ENCODE data around the gene UBQLN3.

The UBQLN3 gene

DNA sequence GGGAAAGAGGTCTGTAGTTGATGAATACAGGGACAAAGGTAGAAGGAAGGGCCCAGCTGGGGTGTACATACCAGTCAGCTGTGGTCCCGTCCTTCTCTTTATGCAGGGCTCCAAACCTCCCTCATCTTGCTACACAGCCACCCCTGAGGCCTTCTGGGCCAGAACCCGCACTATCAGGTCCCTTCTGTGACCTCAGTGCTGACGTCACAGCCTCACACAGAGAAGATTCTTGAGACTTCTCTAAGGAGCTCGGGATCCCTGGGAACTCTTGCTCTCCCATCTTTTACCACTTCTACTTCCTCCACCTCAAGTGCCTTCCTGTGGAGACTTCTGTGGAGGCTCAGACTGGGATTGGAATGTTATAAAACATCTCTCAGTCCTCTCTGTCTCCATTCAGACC lies at the start of gene UBQLN3:
Gene UBQLN3, minus strand, starts transcription at position 155 of the 400 bp plus-strand sequence. CDS start 399 bp downstream, outside the sequence.
- no peak for DNase-seq (ENCODE audit: low spot score)

DNA sequence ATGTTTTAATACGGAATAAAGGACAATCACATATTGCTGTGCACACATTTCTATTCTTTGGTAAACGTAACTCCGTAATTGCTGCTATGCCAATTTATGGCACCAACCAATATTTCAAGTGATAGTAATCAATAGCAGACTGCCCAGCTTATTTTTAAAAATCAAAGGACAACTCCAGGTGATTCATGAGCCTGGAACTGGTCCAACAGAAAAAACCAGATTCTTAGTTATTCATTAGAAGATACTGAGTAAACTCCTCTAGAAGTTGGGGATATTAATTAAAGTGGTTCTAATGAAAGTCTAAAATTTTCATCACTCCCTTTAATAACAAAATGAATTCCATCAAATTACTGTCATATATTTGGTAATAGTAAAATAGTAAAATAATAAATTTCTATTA lies 48.0 kb upstream of the UBQLN3 start:
- DNase-seq (ENCODE audit: low spot score) = no peak

DNA sequence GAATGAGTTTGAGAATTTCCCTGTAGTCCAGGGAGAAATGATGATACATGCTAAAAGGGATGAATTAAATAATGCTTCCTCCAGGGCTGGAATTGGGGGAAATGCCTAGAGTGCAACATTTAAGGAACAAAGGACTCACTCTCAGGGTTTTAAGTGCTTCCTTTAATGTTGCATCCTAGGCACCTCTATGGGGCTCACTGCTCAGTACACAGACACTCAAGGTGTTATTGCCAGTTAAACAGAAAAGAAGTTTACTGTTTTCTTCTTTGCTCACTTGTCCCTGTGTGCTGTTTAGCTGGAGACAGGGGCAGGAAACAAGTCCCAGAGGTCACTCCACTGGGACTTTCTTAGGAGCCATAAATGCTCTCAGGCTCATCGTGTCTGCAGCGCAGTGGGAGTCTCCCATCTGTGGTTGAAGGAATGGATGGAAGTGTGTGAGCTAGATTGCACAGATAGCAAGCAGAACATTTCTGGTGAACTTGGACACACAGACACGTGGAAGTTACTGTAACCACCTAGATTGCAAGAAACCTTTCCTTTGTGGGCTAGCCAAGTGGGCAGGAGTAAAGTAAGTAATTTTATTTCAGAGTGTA lies 46.9 kb upstream of the UBQLN3 start:
- DNase-seq (ENCODE audit: low spot score) = no peak

DNA sequence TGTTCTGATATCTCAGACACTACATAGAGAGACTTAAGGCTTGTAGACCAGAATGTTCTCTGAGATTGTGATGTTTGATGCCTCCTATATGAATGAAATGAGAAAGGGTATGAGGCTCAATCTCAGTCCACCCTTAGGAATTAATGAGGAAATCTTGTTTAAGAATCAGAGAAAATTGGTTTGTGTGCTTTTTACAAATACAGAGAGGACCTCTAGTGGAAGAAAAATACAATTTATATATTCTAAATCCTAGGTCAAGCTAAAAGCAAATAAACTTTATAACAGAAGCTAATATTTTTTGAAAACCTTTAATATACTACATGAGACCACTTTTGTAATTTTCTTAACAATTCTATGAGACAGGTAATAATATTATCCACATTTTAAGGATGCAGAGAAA lies 43.6 kb upstream of the UBQLN3 start:
- no peak for DNase-seq (ENCODE audit: low spot score)

DNA sequence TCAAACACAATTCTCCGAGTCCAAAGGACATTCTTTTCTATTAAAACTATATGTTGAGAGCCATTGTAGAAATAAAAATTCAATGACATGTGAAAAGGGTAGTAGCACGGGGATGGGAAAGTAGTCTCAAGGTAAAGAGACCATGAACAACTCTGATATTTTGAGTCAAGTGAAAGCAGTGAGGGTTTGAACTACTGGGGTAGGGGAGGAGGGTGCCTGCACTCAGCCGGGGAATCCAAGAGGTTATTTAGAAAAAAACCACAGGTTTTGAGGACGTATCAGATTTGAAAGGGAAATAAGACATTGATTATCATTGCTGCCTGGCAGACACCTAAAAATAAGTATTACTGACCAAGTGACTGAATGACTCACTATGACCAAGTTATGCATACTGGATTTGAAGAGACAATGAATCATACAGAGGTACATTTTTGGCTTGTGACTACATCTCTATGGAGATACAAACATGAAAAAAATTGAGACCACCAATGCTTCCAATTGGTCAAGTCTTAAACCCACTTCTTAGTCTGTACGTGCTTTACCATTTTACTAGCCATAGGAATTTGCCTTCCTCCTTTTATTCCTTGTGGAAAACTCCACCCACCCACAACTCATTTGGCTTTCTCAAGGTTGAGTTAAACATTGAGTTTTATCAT lies 40.8 kb upstream of the UBQLN3 start:
- DNase-seq (ENCODE audit: low spot score) = no peak

DNA sequence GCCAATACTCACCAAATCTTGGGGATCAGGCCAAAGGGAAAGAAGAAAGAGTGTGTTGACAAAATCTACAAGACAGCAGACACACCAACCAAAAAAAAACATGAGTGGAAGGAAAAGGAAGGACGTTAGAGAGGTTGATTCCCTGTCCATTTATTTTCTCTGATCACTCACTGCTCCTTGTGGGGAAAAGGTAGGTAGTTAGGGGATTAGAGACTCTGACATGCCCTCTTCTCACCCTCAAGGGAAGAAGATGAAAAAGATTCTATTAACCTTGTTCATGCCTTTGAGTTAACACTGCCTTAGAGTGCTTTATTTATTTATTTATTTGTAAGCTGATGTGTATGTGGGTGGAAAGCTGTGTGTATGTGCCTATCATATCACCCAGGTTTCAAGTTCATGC lies 38.7 kb upstream of the UBQLN3 start, which contains the start of gene OR52H1:
Gene OR52H1, minus strand, starts transcription at position 101 of the 400 bp plus-strand sequence. CDS start 3,035 bp downstream, outside the sequence.
- no peak for DNase-seq (ENCODE audit: low spot score)

DNA sequence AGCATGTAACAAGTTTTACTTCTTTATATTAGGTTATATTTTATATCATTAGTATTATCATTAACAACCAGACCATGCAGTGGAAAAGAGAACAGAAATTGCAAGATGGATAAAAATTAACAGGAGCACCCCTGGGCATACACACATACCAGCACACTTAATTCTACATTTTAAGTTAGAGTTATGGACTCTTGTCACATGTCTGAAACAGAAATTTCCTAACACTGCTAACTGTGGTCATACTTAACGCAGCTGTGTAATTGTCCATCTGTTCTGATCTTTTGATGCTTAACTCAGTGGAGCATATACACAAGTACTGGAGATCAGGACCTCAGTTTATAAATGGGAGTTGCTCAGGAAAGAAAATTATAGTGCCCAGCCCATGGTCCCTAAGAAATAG lies 38.2 kb upstream of the UBQLN3 start:
- DNase-seq (ENCODE audit: low spot score) = no peak

DNA sequence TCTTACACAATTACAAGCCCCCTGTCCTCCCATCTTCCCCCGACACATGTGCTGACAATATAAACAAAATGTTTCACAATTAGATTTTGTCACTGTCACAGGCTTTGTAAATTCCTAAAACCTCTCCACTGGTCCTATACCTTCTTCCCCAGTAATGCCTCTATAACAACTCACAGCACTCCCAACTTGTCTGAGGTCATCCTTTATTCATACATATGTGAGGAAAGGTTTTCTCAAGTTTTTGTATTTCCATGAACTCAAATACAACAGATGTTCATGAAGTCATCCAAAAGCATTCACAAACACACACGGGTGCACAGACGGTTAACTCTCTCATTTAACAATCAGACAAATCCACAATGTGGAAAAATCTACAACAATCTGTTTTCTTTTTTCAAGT lies 36.7 kb upstream of the UBQLN3 start:
- no peak for DNase-seq (ENCODE audit: low spot score)

DNA sequence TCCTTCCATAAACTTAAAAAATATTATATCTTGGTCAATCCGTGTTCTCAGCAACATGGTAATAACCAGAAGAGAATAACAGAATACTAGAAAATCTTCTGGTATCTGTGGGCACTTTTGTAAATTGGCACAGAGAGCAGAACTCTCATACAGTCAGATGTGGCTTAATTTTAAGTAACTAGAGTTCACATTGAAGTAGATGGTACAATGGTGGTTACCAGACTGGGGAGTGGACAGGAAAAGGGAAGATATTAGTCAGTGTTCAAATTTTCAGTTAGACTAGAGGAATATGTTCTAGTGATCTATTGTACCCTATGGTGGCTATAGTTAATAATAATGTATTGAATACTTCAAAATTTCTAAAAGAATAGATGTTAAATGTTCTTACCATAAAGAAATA lies 31.7 kb upstream of the UBQLN3 start:
- DNase-seq (ENCODE audit: low spot score) = no peak

DNA sequence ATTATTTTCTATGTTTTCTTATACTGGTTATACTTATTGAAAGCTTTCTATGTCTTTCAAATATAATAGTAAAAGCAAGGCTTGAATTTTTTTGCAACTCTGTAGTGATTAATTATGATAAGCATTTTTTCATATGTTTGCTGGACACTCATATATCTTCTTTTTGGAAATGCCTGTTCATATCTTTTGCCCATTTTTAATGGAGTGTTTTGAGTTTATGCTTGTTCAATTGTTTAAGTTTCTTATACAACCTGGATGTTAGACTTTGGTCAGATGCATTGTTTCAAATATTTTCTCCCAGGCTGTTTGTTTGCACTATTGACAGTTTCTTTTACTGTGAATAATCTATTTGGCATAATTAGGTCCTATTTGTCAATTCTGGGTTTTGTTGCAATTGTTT lies 26.7 kb upstream of the UBQLN3 start:
- DNase-seq (ENCODE audit: low spot score) = no peak

DNA sequence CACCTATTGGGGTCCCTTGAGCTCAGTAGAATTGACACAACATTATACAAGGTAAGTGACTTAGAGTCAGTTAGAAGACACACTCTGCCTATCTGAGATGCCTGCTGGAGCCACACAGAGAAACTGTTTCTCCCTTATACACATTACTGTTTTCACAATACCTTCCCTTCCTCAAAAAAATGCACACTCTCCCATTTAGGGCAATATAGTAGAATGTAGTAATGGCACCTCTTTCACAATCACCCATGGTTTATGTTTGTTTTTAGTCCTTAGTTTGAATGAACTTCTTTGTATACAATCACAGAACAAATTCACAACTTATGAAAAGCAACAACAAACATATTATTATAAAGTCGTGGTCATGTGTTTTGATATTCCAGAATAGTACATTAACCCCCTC lies 24.3 kb upstream of the UBQLN3 start:
- DNase-seq (ENCODE audit: low spot score) = no peak

DNA sequence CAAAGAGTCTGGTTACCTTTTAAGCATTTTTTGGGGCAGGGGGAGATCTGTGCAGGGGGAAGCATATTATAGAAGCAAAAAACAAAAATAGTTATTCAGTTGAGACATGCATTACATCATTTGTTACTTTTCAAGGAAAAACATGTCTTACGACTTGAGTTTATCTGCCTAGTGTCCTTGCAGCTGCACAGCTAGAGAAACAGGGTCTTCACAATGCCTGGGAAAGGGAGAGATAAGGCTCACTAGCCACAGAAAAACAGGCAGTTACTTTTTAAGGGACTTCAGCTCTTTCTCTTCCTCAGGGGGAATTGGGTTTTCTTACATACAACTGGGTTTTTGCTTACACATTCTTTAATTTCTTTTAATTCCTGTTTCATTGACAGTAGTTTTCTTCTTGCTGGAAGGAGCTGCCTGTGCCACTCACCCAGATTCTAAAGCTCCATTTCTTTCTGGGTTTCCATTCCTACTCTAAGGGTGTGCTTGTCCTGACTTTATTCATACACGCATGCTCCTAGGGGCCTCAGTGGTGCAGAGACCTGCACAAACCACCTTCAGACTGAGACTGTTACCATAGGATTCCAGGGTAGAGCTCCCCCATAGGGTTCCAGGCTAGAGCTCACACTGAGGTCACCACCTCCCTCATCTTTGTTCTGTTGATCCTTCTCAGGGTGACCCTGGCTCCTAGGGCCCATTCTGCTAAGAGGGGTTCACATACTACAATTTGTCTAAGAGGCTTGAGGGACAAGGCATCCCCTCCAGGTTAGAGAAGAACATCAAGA lies 21.5 kb upstream of the UBQLN3 start:
- no peak for DNase-seq (ENCODE audit: low spot score)

DNA sequence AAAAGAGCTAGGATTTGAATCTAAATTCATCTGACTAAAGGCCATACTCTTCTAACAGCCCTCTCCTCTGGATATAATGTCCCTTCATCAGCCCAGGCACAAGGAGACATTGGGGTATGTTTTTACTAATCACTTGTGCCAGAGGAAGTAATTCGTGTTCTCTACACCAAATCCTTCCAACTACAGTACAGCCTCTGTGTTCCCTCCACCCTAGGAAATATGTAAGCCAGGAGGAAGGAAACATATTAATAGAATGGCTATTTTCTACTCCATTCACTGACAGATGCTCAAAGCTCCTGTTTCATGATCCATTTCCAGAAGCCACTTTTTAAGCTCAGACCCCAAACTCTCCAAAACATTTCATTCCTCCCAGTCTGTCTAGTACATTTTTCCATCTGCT lies 18.7 kb upstream of the UBQLN3 start:
- no peak for DNase-seq (ENCODE audit: low spot score)

DNA sequence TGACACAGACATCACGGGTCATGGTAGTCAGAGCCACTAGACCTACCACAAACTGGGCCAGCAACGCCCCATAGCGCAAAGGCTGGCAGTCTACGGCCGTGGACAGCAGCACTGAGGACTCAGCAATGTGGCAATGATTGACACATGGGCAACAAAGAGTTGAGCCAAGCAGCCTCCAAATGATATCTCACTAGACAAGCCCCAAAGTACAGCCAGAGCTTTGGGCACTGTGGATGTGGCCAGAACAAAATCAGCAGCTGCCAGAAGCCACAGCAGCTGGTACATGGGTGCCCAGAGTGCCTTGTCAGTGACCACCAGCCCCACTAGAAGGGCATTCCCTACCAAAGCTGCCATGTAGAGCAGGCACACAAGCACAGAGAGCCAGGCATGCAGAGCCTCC lies 18.0 kb upstream of the UBQLN3 start:
- DNase-seq (ENCODE audit: low spot score) = no peak

DNA sequence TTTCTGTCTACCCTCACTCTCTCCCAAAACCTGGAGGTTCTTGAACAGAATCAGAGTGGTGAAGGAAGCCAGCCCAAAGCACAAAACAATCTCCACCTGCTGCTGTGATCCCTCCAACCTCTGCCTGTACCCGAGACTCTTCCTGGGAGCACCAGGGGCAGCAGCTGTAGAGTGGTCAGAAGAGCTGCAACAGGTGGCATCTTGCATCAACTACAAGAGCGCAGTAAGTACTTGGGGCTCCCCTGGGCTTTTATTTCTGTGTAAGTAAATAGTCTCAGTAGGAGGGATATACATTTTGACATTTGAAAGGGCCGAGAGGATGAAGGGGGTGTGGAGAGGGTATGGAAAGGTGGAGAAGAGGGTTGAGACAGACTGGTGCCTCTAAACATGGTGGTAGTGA lies 15.0 kb upstream of the UBQLN3 start:
- no peak for DNase-seq (ENCODE audit: low spot score)

DNA sequence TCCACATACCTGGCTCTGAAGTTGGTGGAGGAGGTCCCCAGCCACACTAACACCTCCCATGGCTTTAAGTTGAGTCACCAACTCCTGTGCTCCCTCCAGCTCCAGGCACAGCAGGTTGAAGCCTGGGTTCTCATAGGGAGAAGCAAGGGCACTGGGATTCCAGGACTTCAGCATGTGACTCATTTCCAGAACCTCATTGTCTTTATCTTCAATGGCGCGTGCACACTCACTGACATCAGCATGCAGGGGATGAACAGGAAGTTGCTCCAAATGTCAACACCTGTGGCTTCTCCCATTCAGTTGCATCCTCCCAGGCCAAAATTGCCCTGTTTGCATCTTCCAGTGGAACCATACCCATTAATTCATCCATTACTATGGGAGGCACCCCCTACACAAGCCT lies 12.6 kb upstream of the UBQLN3 start:
- no peak for DNase-seq (ENCODE audit: low spot score)

DNA sequence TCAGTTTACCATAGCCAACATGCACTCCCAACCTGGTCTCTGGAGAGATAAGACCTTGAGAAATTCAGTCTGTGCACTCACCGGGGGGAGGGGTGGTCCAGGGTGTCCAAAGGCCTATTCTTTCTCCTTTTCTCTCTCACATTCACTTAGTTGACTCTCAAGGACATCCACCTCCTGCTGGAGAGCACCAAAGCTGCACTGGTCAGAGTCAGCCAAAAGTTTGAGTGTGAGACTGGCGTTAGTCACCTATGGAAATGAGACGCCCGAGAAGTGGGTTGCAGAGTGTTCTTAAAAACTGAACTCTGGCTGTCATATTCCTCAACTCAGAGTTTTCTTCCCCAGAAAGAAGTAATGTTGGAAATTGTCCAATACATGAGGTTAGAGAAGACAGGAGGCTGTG lies 11.8 kb upstream of the UBQLN3 start:
- no peak for DNase-seq (ENCODE audit: low spot score)

DNA sequence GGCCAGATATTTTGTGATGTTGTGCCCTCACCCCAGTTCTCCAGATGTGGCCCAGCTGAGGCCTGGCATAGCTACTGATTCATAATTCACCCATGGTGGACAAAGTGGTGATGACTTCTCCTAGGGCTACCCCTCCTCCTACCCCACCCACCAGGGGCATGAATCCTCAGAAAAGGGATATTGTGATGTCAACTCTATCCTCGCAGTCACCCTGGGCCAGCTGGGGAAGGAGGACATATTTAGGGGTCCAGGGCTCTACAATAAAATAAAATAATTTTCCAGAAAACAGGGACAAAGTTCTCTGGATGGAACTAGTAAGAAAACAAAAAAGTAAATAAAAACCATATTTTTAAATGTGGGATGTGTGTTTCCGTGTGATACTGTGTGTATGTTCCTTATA lies 6.8 kb upstream of the UBQLN3 start, which contains the start of gene UBQLNL:
Gene UBQLNL, minus strand, starts transcription at position 101 of the 400 bp plus-strand sequence. CDS start 258 bp downstream, outside the sequence.
- no peak for DNase-seq (ENCODE audit: low spot score)

DNA sequence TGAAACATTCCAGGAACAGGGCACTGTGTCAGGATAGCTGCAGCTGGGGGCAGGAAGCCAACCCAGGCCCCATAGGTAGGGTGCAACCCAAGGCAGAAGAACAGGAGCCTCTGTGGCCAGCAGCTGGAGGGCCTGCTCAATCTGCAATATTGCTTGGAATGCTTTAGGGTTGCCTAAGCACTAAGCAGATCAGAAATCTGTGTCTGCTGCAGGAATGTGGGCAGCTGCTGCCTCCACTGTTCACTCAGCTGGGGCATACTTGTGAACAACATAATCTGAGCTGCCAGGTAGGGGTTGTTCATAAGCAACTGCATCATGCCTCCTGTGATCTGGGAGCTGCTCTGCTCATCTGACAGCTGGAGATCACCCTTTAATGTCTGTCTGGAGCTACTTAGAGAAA lies 5.1 kb upstream of the UBQLN3 start:
- DNase-seq (ENCODE audit: low spot score) = no peak

DNA sequence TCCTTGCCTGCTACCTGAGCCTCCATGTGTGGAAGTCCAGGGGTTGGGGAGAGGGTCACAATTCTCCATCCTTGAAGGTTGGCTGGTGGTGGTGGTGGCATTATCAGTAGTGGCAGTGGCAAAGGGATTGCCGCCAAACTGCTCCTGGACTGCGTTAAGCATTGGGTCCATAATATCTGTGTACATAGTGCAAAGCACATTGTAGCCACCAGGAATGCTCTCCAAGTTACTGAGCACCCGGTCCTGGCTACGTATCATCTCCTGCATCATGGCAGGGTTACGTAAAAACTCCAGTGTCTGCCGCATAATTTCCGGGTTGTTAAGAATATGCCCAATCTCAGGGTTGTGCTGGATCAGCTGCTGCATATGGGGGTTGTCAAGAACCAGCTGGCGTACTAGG lies 1.2 kb downstream of the UBQLN3 start:
- no peak for DNase-seq (ENCODE audit: low spot score)

DNA sequence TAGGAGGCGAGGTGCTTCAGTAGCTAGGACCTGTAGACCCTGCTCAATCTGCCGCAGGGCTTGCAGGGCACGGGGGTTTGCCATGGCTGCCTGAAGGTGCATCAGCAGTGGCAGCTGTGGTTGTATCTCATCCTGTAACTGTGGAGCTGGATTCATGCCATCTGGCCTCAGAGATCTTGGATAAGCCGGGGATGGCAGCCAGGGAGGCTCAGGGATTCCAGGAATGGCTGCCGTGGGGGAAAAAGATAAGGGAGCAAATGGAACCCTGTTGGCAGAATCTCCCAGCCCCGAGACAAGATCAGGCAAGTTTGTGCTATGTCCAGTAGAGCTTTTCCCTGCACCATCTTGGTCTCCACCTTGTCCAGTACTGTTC lies 1.8 kb downstream of the UBQLN3 start:
- no peak for DNase-seq (ENCODE audit: low spot score)

DNA sequence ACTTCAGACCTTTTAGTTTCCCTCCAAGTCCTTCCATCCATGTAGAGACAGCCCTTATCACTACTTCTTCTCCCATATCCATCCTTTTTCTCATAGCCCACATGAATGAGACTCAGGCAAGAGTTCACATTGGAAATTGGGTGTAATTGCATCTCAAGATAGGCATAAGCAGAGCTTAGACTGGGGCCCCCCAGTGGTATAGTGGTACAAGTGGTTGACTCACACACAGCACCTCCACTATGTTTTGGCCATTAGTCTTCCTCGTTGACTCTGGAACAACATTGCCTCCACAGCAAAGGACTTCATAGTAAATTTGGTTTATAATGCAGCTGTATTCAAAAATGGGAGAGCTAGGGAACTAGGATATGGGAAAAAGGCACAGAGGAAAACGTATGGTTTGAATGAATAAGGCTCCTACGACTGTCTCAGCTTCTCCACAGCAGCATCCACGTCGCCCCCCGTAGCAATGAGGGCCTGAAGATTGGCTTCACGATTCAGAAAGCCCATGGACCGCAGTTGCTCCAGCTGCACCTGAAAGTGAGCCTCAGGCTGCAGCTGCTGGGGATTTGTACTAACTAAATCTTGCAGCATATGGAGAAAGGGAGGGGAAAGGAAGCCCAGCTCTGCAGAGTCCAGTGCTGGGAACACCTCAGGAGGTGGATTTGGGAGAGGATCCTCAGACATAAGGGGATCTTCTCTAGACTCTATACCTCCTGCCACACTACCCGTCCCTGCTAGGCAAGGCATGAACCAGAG lies 2.4 kb downstream of the UBQLN3 start:
- no peak for DNase-seq (ENCODE audit: low spot score)
